ENCODE measurements around the gene CD200R1.

DNA sequence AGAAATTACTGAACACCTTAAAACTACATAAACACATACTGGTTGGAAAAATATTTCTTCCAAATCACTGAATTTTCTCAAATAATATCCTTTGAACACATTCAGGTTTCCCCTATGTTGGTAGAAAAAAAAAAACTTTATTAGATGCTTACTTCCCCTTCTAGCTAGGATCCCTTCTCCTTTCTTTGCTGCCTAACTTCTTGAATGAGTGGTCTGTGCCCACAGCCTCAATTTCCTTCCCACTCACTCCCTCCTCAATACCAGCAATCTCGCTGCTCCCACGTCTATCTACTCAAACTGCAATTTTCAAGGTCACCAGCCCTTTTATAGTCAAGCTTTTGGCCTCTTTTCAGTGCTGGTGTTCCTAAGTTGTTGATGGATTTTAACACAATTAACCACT is 8.3 kb downstream of the CD200R1 start:
- TF ChIP-seq, protein P1, sequence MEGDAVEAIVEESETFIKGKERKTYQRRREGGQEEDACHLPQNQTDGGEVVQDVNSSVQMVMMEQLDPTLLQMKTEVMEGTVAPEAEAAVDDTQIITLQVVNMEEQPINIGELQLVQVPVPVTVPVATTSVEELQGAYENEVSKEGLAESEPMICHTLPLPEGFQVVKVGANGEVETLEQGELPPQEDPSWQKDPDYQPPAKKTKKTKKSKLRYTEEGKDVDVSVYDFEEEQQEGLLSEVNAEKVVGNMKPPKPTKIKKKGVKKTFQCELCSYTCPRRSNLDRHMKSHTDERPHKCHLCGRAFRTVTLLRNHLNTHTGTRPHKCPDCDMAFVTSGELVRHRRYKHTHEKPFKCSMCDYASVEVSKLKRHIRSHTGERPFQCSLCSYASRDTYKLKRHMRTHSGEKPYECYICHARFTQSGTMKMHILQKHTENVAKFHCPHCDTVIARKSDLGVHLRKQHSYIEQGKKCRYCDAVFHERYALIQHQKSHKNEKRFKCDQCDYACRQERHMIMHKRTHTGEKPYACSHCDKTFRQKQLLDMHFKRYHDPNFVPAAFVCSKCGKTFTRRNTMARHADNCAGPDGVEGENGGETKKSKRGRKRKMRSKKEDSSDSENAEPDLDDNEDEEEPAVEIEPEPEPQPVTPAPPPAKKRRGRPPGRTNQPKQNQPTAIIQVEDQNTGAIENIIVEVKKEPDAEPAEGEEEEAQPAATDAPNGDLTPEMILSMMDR (IDR thresholded peaks at IDR 0.05; ENCODE audit: poor library complexity): no peak
- TF ChIP-seq EZH2 (IDR thresholded peaks at IDR 0.05; ENCODE audit: borderline replicate concordance) (no peak), EZH2phosphoT487 (IDR thresholded peaks at IDR 0.05; ENCODE audit: low read depth, severe bottlenecking, unreplicated experiment) (no peak)
